Lower leg skin (tissue), 4 donors: Measurements from ENCODE around the gene HIRIP3. TPM values are rescaled to one million over a fixed set of nuclear protein-coding genes. Genes with fewer than 3 reads are reported as not detected.

Source experiments
- DNase-seq, 2 donors: peaks; one replicate each; pipeline ENCODE4 v3.0.0-alpha.2; 2019; ENCODE audit warnings: low spot score in 2 of 2
- H3K4me3 ChIP-seq: fragments of 200-600 bp; sonication (generic); 2 replicates; pipeline ENCODE4 v1.5.1; 2017; ENCODE audit warnings: mild to moderate bottlenecking, low read depth; ENCODE audit not compliant: poor library complexity, severe bottlenecking
- POLR2A ChIP-seq, 2 donors: fragments of 450-650 bp; IDR thresholded peaks; one replicate each; pipeline ENCODE4 v1.6.1; 2016 to 2017; ENCODE audit warnings: antibody characterized with exemption in 2 of 2, mild to moderate bottlenecking in 1 of 2, moderate library complexity in 1 of 2
- WGBS, 2 donors: methylation state at CpG; one replicate each; pipeline ENCODE4 v1.1.5; 2018; 5-methylcytosine and 5-hydroxymethylcytosine counted together
- intact Hi-C: fragments of 100-400 bp; cut with DNase I; formaldehyde crosslinking; loops from one replicate; pipeline ENCODE4 v1.15.0; 2023; ENCODE audit warnings: low total_unique reads
- total RNA-seq, 4 donors: library from RNA; depleted of rRNA; stranded (reverse); fragments of >200 nt; gene quantifications; one replicate each; pipeline ENCODE4 v1.1.0, GENCODE V29; 2016
- TF ChIP-seq, protein P1 (sequence below), 3 donors: fragments of 450-650 bp; IDR thresholded peaks; one replicate each; pipeline ENCODE4 v1.5.1; 2016; ENCODE audit warnings: antibody characterized with exemption in 3 of 3, mild to moderate bottlenecking in 3 of 3, moderate library complexity in 2 of 3

The HIRIP3 gene
- total RNA-seq, 4 donors from 2014 or later: 13.7 to 28.9 (median 21.5) TPM

DNA sequence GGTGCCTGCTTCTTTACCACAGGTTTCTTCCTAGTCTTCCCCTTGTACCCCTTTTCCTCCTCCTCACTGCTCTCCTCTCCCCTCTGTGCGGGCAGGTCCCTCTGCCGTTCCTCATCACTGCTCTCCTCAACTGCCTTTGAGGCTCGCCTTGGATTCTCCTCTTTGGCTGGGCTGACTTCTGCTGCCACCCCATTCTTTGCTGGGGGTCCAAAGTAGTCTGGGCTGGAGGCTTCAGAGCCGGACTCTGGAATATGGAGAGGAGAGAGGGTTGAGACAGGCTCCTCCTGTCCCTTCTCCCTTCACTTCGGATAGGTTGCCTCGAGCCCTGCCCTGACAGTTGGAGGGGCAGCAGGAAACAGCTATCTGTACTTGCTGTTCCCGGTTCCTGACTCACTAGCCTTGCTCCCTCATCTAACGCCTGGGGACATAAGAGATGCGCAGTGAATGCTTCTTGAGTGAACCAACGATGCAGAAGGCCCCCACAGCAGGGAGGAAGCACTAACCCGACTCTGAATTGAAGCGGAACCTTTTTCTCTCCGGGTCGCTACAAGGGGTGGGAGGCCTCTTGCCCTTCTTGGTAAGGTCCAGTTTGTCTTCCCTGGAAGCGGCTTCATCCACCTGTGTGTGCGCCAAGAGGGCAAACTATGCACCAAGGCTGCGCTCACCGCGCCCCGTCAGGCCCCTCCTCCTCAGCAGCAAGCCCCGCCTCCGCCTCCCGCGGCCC is 655 bp downstream of the HIRIP3 start:
- intact Hi-C loops: no loop called here
- TF ChIP-seq, protein P1, sequence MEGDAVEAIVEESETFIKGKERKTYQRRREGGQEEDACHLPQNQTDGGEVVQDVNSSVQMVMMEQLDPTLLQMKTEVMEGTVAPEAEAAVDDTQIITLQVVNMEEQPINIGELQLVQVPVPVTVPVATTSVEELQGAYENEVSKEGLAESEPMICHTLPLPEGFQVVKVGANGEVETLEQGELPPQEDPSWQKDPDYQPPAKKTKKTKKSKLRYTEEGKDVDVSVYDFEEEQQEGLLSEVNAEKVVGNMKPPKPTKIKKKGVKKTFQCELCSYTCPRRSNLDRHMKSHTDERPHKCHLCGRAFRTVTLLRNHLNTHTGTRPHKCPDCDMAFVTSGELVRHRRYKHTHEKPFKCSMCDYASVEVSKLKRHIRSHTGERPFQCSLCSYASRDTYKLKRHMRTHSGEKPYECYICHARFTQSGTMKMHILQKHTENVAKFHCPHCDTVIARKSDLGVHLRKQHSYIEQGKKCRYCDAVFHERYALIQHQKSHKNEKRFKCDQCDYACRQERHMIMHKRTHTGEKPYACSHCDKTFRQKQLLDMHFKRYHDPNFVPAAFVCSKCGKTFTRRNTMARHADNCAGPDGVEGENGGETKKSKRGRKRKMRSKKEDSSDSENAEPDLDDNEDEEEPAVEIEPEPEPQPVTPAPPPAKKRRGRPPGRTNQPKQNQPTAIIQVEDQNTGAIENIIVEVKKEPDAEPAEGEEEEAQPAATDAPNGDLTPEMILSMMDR (IDR thresholded peaks at IDR 0.05): no peak
- TF ChIP-seq POLR2A (IDR thresholded peaks at IDR 0.05): no peak
- DNase-seq: peak in 1 of 2 donors; percentile 56
- H3K4me3 ChIP-seq: peak overlapping the region; percentile 74
- WGBS, 2 donors: 9 to 10% methylated on average over 21 to 24 of the region's 24 CpGs

DNA sequence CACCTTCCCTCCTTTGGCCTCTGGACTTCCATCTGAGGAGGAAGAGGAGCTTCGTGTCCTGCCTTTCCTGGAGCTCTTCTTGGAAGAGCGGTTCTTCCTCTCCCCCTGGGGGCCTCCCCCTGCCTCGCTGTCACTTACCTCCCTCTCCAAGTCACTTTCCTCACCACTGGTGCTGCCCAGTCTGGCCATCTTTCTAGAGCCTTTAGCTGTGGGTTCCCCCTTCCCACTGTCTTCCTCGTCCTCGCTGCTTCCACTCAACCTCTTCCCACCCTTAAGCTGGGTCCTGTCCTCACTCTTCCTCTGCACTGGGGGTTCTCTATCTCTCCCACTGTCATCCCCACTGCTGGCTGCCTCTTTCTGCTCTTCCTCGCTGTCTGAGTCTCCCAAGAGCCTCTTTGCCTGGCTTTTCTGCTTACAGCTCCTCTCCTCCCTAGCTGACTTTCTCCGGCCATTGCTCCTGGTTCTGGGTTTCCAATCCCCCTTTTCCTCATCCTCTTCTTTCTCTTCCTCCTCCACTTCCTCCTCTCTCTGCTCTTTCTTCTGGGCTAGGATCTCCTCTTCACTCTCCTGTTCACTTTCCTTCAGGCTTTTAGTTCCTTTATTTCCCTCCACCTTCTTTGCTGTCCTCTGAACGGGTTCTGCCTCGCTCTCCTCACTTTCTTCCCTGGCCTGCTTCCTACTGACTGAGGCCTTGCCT is 1.4 kb downstream of the HIRIP3 start:
- no peak for DNase-seq
- WGBS, 2 donors: 80 to 85% methylated on average over 9 of the region's 9 CpGs
- intact Hi-C loops: no loop called here
- TF ChIP-seq POLR2A (IDR thresholded peaks at IDR 0.05): no peak
- TF ChIP-seq, protein P1 (IDR thresholded peaks at IDR 0.05): no peak
- no peak overlapping the region for H3K4me3 ChIP-seq

DNA sequence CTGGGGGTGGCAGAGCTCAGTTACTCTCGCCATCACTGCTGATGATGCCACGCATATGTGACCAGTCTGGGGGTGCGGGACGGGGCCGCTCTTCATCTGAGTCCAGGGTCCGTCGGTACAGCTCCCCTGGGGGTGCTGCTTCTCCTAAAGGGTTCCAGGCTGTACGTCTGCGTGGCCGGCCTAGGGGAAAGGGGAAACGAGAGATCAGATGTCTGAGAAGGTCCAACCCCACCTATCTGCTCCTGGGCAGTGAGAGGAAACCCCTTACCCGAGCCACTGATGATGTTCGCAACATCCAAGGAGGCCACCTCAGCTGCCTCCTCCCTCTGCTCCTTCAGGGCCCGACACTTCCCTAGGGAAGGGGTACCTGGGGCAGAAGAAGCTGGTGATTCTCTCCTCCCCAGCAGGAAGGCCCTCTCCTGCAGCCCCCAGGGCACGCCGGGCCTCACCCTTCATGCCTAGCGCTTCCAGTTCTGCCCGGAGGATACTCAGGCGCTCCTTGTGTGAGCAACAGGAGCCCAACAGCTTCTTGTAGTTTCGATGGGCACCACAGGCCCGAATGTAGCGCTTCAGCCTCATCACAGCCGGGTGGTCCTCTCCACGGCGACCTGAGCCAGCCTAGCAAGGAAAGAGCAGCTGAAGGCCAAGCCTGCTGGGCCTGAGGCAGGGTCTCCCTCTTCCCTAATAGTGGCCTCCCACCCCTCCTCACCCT is 2.1 kb downstream of the HIRIP3 start:
- DNase-seq: no peak
- no peak overlapping the region for H3K4me3 ChIP-seq
- TF ChIP-seq, protein P1 (IDR thresholded peaks at IDR 0.05): no peak
- TF ChIP-seq POLR2A (IDR thresholded peaks at IDR 0.05): no peak
- 83 to 91% methylated on average over 22 to 25 of the region's 25 CpGs for WGBS, 2 donors
- intact Hi-C loops: no loop called here

DNA sequence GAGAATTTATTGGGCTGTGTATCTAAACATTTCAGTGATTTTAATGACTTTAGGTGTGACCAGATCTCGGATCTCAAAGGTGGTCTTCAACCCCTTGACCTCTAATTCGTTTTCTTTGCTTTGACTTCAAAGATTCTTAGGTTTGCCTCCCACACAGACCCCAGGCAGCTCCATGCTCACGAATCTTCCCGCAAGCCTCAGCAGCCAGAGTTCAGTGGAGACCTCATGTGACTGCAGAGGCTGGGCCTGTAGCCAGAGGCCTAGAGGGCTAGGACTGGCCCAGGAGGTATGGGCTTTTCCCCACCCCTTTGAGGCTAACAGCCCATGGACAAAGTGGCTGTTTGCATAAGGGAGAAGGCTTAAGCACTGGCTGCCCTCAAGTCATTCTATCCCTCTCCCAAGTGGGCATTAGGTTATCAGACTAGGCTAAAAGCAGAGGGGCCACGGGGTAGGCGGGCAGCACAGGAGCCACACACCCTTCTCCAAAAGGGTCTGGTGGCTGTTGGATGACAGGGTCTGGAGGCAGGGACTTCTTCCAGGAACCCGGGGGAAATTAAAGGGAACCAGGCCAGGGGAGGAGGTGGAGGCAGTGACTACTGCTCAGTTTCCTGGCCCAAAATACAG is 3.0 kb downstream of the HIRIP3 start:
- intact Hi-C loops: no loop called here
- 52 to 56% methylated on average over 7 of the region's 7 CpGs for WGBS, 2 donors
- TF ChIP-seq POLR2A (IDR thresholded peaks at IDR 0.05): no peak
- TF ChIP-seq, protein P1 (IDR thresholded peaks at IDR 0.05): no peak
- no peak overlapping the region for H3K4me3 ChIP-seq
- DNase-seq: no peak

DNA sequence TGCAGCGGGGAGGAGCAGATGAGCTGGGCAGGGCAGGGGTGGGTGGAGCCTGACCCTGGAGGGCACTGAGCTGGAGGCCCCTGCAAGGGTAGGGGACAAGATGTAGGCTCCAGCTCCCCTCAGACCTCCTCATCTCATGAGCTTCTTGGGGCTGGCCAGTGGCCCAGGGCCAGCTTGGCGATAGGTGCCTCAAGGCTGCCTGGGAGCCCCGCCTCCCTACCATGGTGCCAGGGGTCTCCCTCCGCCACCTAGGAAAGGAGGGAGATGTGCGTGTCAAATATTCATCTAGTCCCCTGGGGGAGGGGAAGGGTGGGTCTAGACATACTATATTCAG is 3.9 kb downstream of the HIRIP3 start:
- intact Hi-C loops: no loop called here
- WGBS, 2 donors: 80 to 87% methylated on average over 4 to 5 of the region's 5 CpGs
- no peak overlapping the region for H3K4me3 ChIP-seq
- DNase-seq: no peak
- TF ChIP-seq, protein P1 (IDR thresholded peaks at IDR 0.05): no peak
- TF ChIP-seq POLR2A (IDR thresholded peaks at IDR 0.05): no peak
